B cell (primary cell): ENCODE data around the gene JMJD8. TPM values are rescaled to one million over a fixed set of nuclear protein-coding genes. Genes with fewer than 3 reads are reported as not detected.

Source experiments
- ATAC-seq: fragments of 200-7000 bp; cut with Tn5 transposase; one replicate; pipeline ENCODE4 v1.10.0; 2021; ENCODE audit warnings: low read depth, mild to moderate bottlenecking, moderate number of reproducible peaks, moderate library complexity
- CTCF ChIA-PET: fragments of 350-600 bp; sonication (Branson Sonifier 250); formaldehyde crosslinking; loops from one replicate; lab custom pipeline; 2021; ENCODE audit warnings: antibody characterized with exemption, inconsistent platforms; lab: Charles Lee
- POLR2A ChIA-PET: fragments of 350-600 bp; sonication (Branson Sonifier 250); formaldehyde crosslinking; loops from one replicate; lab custom pipeline; 2021; ENCODE audit warnings: antibody characterized with exemption; lab: Charles Lee
- DNase-seq: peaks from one replicate; pipeline ENCODE4 v3.0.0; 2013
- H2AFZ ChIP-seq: 2 replicates; pipeline ENCODE4 v1.6.1; 2012; ENCODE audit warnings: mild to moderate bottlenecking, low read depth, low read length; ENCODE audit not compliant: insufficient read depth, poor library complexity, severe bottlenecking
- H3K27ac ChIP-seq, 2 donors: 1 replicate in 1 of 2; 2 replicates in 1 of 2; pipeline ENCODE4 v1.5.1; 2012 to 2013; ENCODE audit warnings: low read length in 2 of 2, mild to moderate bottlenecking in 2 of 2, moderate library complexity in 1 of 2
- H3K27me3 ChIP-seq, 4 experiments: fragments of 200-600 bp in 1 of 4; sonication (generic) in 1 of 4; replicated peaks in 1 of 4; 1 replicate in 2 of 4; 2 replicates in 2 of 4; pipeline versions ENCODE4 v1.6.1 to v1.7.0; 2013 to 2016; ENCODE audit warnings: low read length in 3 of 4, mild to moderate bottlenecking in 2 of 4, mixed read lengths in 1 of 4, moderate library complexity in 1 of 4; ENCODE audit not compliant: insufficient read depth in 4 of 4, control insufficient read depth in 3 of 4; ENCODE audit errors: control extremely low read depth in 1 of 4
- H3K36me3 ChIP-seq, 2 experiments: replicated peaks in 1 of 2; 1 replicate in 1 of 2; 2 replicates in 1 of 2; pipeline versions ENCODE4 v1.6.1 to v1.7.1; 2013; ENCODE audit warnings: low read length in 1 of 2; ENCODE audit not compliant: insufficient read depth in 2 of 2, control insufficient read depth in 1 of 2; ENCODE audit errors: control extremely low read depth in 1 of 2, extremely low read depth in 1 of 2
- H3K4me1 ChIP-seq, 2 donors: fragments of 200-600 bp in 1 of 2; sonication (generic) in 1 of 2; 1 replicate in 1 of 2; 2 replicates in 1 of 2; pipeline versions ENCODE4 v1.5.1 to v1.6.1; 2013 to 2017; ENCODE audit warnings: low read length in 2 of 2; ENCODE audit not compliant: control insufficient read depth in 2 of 2, insufficient read depth in 2 of 2
- H3K4me2 ChIP-seq: replicated peaks from 2 replicates; pipeline ENCODE3; 2012; ENCODE audit warnings: mild to moderate bottlenecking, low read depth, low read length; ENCODE audit not compliant: poor library complexity, severe bottlenecking
- H3K4me3 ChIP-seq, 5 experiments: fragments of 200-600 bp in 1 of 5; sonication (generic) in 1 of 5; 1 replicate in 3 of 5; 2 replicates in 2 of 5; pipeline versions ENCODE4 v1.5.1 to v1.7.0; 2011 to 2016; ENCODE audit warnings: low read length in 4 of 5, mild to moderate bottlenecking in 4 of 5, low read depth in 2 of 5, control low read depth in 1 of 5, moderate library complexity in 1 of 5; ENCODE audit not compliant: insufficient read depth in 1 of 5; ENCODE audit errors: control extremely low read depth in 1 of 5, extremely low read depth in 1 of 5
- H3K79me2 ChIP-seq: fragments of 200-600 bp; sonication (generic); one replicate; pipeline ENCODE4 v1.6.0; 2016; ENCODE audit warnings: low read length; ENCODE audit not compliant: control insufficient read depth, insufficient read depth
- H3K9ac ChIP-seq: fragments of 200-600 bp; sonication (generic); 2 replicates; pipeline ENCODE4 v1.6.1; 2017; ENCODE audit warnings: mild to moderate bottlenecking, low read length, moderate library complexity
- H3K9me3 ChIP-seq, 3 donors: one replicate each; pipeline versions ENCODE4 v1.6.1 to v1.7.1; 2013; ENCODE audit warnings: low read length in 2 of 3; ENCODE audit not compliant: control insufficient read depth in 2 of 3, insufficient read depth in 1 of 3; ENCODE audit errors: control extremely low read depth in 1 of 3
- H4K20me1 ChIP-seq: 2 replicates; pipeline ENCODE4 v1.6.0; 2012; ENCODE audit warnings: mild to moderate bottlenecking, low read length; ENCODE audit not compliant: insufficient read depth, control insufficient read depth, poor library complexity, severe bottlenecking
- H3K27ac Mint-ChIP-seq: one replicate; pipeline ENCODE4 v1.8.0; 2021; ENCODE audit warnings: mixed read lengths
- H3K27me3 Mint-ChIP-seq: one replicate; pipeline ENCODE4 v1.8.0; 2021; ENCODE audit warnings: mixed read lengths
- H3K4me1 Mint-ChIP-seq: one replicate; pipeline ENCODE4 v1.8.0; 2021; ENCODE audit warnings: mixed read lengths
- H3K4me3 Mint-ChIP-seq: one replicate; pipeline ENCODE4 v1.8.0; 2021; ENCODE audit warnings: mixed read lengths
- H3K9me3 Mint-ChIP-seq: one replicate; pipeline ENCODE4 v1.8.0; 2022; ENCODE audit warnings: mixed read lengths; ENCODE audit not compliant: insufficient read depth
- CTCF ChIP-seq: fragments of 200-600 bp; IDR thresholded peaks from one replicate; pipeline ENCODE4 v1.8.0; 2022; ENCODE audit warnings: antibody characterized with exemption, mild to moderate bottlenecking
- EZH2 ChIP-seq: IDR thresholded peaks from 2 replicates; pipeline ENCODE4 v1.6.1; 2012; ENCODE audit warnings: borderline replicate concordance, low read depth, mild to moderate bottlenecking, moderate library complexity, low read length; ENCODE audit not compliant: insufficient read depth, poor library complexity, severe bottlenecking
- WGBS: methylation state at CpG from one replicate; pipeline ENCODE4 v1.1.5; 2013; ENCODE audit warnings: missing lambda C conversion rate; ENCODE audit not compliant: insufficient coverage; 5-methylcytosine and 5-hydroxymethylcytosine counted together
- intact Hi-C: fragments of 100-400 bp; cut with micrococcal nuclease; formaldehyde crosslinking; loops from one replicate; pipeline ENCODE4 v1.10.0; 2022
- polyA plus RNA-seq: library from polyadenylated mRNA; depleted of rRNA; stranded (reverse); fragments of >200 nt; gene quantifications from 2 replicates; pipeline ENCODE4 v1.2.3, GENCODE V29; 2012
- total RNA-seq, 2 donors: library from RNA; stranded (reverse); fragments of 120-200 nt in 1 of 2; gene quantifications; 1 replicate in 1 of 2; 2 replicates in 1 of 2; pipeline versions ENCODE4 v1.2.3 to v1.2.4, GENCODE V29; 2013 to 2022

JMJD8 gene
- total and polyA plus RNA-seq, 2 donors (not counting 1 experiment from before 2014, with no cell fraction given), result 46.3 to 69.3 TPM

- Mint-ChIP-seq H3K9me3 (no peaks in the 10 kb centered on the region), H3K4me1 (peaks cover 11% of the 10 kb centered on the region), H3K27ac (no peak overlapping the region), H3K27me3 (no peaks in the 10 kb centered on the region), H3K4me3 (no peak overlapping the region)
- Histone ChIP-seq H3K4me1 (peaks cover 6 to 16% of the 10 kb centered on the region in 2 donors), H3K4me3 (no peak overlapping the region), H3K9me3 (no peaks in the 10 kb centered on the region), H3K79me2 (peaks cover 10% of the 10 kb centered on the region), H3K27me3 (no peaks in the 10 kb centered on the region), H3K27ac (no peak overlapping the region), H4K20me1 (peaks cover 13% of the 10 kb centered on the region), H2AFZ (no peak overlapping the region), H3K9ac (no peak overlapping the region), H3K4me2 (no peak overlapping the region), H3K36me3 (peaks cover 0 to 3% of the 10 kb centered on the region in 2 experiments)
- POLR2A ChIA-PET, result no interaction called here
- CTCF ChIA-PET, result no interaction called here
- ATAC-seq, result no peak
- intact Hi-C loops, result no loop called here
- WGBS, result 97% methylated on average over 65 of the region's 67 CpGs
- TF ChIP-seq CTCF (no peak), EZH2 (no peak)
- peak; percentile 17 for DNase-seq
These were observed 51.4 kb downstream of the JMJD8 start for GRCh38 chr16:632486-633335.

GRCh38 chr16:631808-632358 is 52.3 kb downstream of the JMJD8 start:
- Histone ChIP-seq H3K4me2 (no peak overlapping the region), H3K9me3 (no peaks in the 10 kb centered on the region), H3K4me3 (no peak overlapping the region), H2AFZ (no peak overlapping the region), H3K36me3 (peaks cover 0 to 9% of the 10 kb centered on the region in 2 experiments), H3K9ac (no peak overlapping the region), H3K27ac (no peak overlapping the region), H3K27me3 (no peaks in the 10 kb centered on the region), H4K20me1 (peaks cover 13% of the 10 kb centered on the region), H3K4me1 (peaks cover 6 to 11% of the 10 kb centered on the region in 2 donors), H3K79me2 (peaks cover 10% of the 10 kb centered on the region)
- DNase-seq (no peak), ATAC-seq (no peak)
- Mint-ChIP-seq H3K4me3 (no peak overlapping the region), H3K27me3 (no peaks in the 10 kb centered on the region), H3K27ac (no peak overlapping the region), H3K9me3 (no peaks in the 10 kb centered on the region), H3K4me1 (peaks cover 7% of the 10 kb centered on the region)
- intact Hi-C loops, result no loop called here
- CTCF ChIA-PET, result no interaction called here
- 74% methylated on average over 7 of the region's 9 CpGs for WGBS
- POLR2A ChIA-PET, result no interaction called here
- TF ChIP-seq CTCF (no peak), EZH2 (no peak)
